ENCODE data around the gene BANP. TPM values are rescaled to one million over a fixed set of nuclear protein-coding genes. Genes with fewer than 3 reads are reported as not detected.

Gene BANP
- total RNA-seq, 2 experiments from 2014 or later = 25.6 to 27.0 TPM

- Mint-ChIP-seq H3K9me3 (no peaks in the 10 kb centered on the region), H3K4me3 (no peak overlapping the region), H3K27me3 (no peaks in the 10 kb centered on the region), H3K36me3 (peaks cover 1% of the 10 kb centered on the region), H3K27ac (no peak overlapping the region), H3K4me1 (no peaks in the 10 kb centered on the region)
- no peak for DNase-seq
These were observed 113.0 kb downstream of the BANP start for GRCh38 chr16:88064011-88064888.

DNA sequence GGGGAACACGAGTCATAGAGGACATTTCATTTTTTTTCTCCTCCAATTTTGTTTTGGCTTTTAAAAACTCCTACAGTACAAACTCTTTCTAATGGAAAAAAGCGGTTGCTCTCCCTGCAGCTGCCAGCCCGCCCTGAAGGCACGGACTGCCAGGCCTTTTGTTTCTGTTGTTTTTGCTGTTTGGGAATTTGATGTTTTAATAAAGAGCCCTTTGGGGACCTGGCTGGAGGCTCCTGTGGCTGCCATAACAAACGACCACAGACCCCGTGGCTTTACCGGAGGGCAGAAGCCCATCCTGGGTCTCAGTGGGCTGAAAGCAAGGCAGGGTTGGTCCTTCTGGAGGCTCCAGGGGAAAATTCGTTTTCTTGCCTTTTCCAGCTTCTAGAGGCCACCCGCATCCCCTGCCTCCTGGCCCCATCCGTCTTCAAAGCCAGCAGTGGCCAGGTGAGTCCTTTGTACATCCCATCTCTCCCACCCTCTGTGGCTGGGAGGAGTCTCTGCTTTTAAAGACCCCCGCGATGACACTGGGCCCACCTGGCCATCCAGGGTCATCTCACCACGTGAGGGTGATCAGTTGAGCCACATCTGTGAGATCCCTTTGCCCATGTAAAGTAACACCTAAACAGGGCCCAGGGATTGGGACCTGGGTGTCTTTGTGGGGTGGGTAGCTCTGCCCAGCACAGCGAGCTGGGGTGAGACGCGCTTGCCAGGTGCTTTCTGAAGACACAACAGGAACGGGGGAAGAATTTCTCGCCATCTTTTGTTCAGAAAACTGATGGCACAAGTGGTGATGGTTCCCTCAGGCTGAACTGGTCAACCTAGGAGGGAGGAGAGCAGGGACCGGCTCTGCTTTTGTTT lies 113.9 kb downstream of the BANP start:
- no peak overlapping the region for H3K4me3 Mint-ChIP-seq
- no peak overlapping the region for H3K27ac Mint-ChIP-seq
- peaks cover 7% of the 10 kb centered on the region for H3K36me3 Mint-ChIP-seq
- H3K9me3 Mint-ChIP-seq = no peaks in the 10 kb centered on the region
- no peaks in the 10 kb centered on the region for H3K4me1 Mint-ChIP-seq
- no peaks in the 10 kb centered on the region for H3K27me3 Mint-ChIP-seq
- no peak for DNase-seq

DNA sequence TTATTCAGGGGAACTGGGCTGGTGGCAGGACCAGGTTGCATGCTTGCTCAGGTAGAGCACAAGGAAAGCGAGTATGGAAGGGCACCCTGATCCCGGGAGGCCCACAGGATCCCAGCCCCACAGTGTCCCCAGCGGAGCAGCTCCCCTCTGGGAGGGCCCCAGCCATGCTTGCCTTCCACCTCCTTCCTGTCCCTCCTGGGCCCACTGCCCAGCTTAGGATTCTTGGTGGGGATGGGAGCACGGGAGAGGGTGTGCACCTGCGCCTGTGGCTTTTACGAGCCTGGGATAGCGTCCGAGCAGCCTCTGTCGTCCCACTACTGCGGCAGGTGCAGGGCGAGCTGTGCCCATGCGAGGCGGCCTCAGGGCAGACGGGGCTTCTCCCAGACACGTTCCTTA lies 114.5 kb downstream of the BANP start:
- no peaks in the 10 kb centered on the region for H3K9me3 Mint-ChIP-seq
- peaks cover 7% of the 10 kb centered on the region for H3K36me3 Mint-ChIP-seq
- no peaks in the 10 kb centered on the region for H3K27me3 Mint-ChIP-seq
- no peak overlapping the region for H3K27ac Mint-ChIP-seq
- no peak overlapping the region for H3K4me3 Mint-ChIP-seq
- no peaks in the 10 kb centered on the region for H3K4me1 Mint-ChIP-seq
- DNase-seq = no peak

- peaks cover 7% of the 10 kb centered on the region for H3K36me3 Mint-ChIP-seq
- no peak for DNase-seq
- H3K27me3 Mint-ChIP-seq = no peaks in the 10 kb centered on the region
- no peak overlapping the region for H3K27ac Mint-ChIP-seq
- H3K4me1 Mint-ChIP-seq = no peaks in the 10 kb centered on the region
- H3K9me3 Mint-ChIP-seq = no peaks in the 10 kb centered on the region
- H3K4me3 Mint-ChIP-seq = no peak overlapping the region
These were observed 115.0 kb downstream of the BANP start for GRCh38 chr16:88066234-88066633.

- DNase-seq = no peak
- Mint-ChIP-seq H3K27ac (no peak overlapping the region), H3K4me1 (no peaks in the 10 kb centered on the region), H3K27me3 (no peaks in the 10 kb centered on the region), H3K4me3 (no peak overlapping the region), H3K9me3 (no peaks in the 10 kb centered on the region), H3K36me3 (peaks cover 7% of the 10 kb centered on the region)
These were observed 115.7 kb downstream of the BANP start for GRCh38 chr16:88066680-88067529.

DNA sequence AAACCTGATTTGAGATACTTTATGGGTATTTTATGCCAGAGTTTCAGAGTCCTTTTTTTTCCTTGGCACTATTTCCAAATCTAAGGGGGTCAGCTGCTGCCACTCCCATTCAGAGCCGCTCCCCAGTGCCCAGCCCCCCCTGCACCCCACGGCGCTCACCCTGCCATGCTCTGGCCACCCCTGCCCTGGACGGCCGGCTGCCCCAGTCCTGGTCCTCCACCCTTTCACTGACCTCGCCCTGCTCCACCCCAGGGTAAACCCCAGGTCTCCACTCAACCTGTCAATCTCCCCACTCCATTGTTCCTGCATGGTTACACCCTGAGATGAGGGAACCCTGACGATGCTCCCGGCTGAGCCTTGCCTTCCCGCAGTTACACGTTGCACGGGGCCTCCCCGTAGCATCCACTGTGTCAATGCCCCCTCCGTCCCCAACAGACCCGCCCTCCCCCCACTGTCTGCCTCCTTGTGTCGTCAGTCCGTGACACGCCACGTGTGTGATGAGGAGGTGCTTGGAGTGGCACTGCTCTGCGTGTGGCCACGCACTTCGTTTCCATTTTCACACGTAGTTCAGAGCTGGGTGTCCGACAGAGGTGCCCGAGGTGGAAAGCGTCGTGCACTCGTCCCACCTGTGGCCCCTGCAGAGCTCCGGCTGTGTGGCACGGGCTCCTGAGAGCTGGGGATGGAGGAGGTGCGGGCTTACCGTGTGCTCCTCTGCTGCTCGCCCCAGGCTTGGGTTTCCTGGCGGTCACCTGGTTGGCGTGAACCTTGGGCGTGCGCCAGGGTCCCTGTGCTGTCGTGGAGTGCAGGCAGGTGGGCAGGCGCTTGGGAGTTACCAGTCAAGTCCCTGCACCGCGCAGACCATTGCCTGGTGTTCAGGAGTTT lies 116.5 kb downstream of the BANP start:
- Mint-ChIP-seq H3K27me3 (no peaks in the 10 kb centered on the region), H3K27ac (no peak overlapping the region), H3K36me3 (peaks cover 7% of the 10 kb centered on the region), H3K4me3 (no peak overlapping the region), H3K9me3 (no peaks in the 10 kb centered on the region), H3K4me1 (no peaks in the 10 kb centered on the region)
- DNase-seq = no peak

GRCh38 chr16:88068476-88069396 lies 117.5 kb downstream of the BANP start:
- H3K36me3 Mint-ChIP-seq = peaks cover 7% of the 10 kb centered on the region
- no peak overlapping the region for H3K27ac Mint-ChIP-seq
- DNase-seq = no peak
- H3K9me3 Mint-ChIP-seq = no peaks in the 10 kb centered on the region
- no peak overlapping the region for H3K4me3 Mint-ChIP-seq
- no peaks in the 10 kb centered on the region for H3K27me3 Mint-ChIP-seq
- H3K4me1 Mint-ChIP-seq = no peaks in the 10 kb centered on the region

- Mint-ChIP-seq H3K27ac (peak overlapping the region; percentile 18), H3K36me3 (peaks cover 7% of the 10 kb centered on the region), H3K27me3 (no peaks in the 10 kb centered on the region), H3K9me3 (no peaks in the 10 kb centered on the region), H3K4me1 (no peaks in the 10 kb centered on the region), H3K4me3 (no peak overlapping the region)
- no peak for DNase-seq
These were observed 118.3 kb downstream of the BANP start for GRCh38 chr16:88069397-88070168.

- H3K4me1 Mint-ChIP-seq = no peaks in the 10 kb centered on the region
- no peak overlapping the region for H3K4me3 Mint-ChIP-seq
- no peaks in the 10 kb centered on the region for H3K9me3 Mint-ChIP-seq
- H3K27ac Mint-ChIP-seq = no peak overlapping the region
- no peak for DNase-seq
- H3K27me3 Mint-ChIP-seq = no peaks in the 10 kb centered on the region
- H3K36me3 Mint-ChIP-seq = peaks cover 7% of the 10 kb centered on the region
These were observed 119.1 kb downstream of the BANP start for GRCh38 chr16:88070341-88070740.

- H3K4me1 Mint-ChIP-seq = no peaks in the 10 kb centered on the region
- no peak for DNase-seq
- no peaks in the 10 kb centered on the region for H3K9me3 Mint-ChIP-seq
- H3K27me3 Mint-ChIP-seq = no peaks in the 10 kb centered on the region
- H3K4me3 Mint-ChIP-seq = no peak overlapping the region
- H3K27ac Mint-ChIP-seq = no peak overlapping the region
- H3K36me3 Mint-ChIP-seq = peaks cover 7% of the 10 kb centered on the region
These were observed 119.9 kb downstream of the BANP start for GRCh38 chr16:88070989-88071625.

GRCh38 chr16:88071908-88072307 lies 120.7 kb downstream of the BANP start:
- Mint-ChIP-seq H3K36me3 (peaks cover 10% of the 10 kb centered on the region), H3K9me3 (no peaks in the 10 kb centered on the region), H3K4me3 (no peak overlapping the region), H3K27ac (no peak overlapping the region), H3K27me3 (no peaks in the 10 kb centered on the region), H3K4me1 (no peaks in the 10 kb centered on the region)
- DNase-seq = no peak

DNA sequence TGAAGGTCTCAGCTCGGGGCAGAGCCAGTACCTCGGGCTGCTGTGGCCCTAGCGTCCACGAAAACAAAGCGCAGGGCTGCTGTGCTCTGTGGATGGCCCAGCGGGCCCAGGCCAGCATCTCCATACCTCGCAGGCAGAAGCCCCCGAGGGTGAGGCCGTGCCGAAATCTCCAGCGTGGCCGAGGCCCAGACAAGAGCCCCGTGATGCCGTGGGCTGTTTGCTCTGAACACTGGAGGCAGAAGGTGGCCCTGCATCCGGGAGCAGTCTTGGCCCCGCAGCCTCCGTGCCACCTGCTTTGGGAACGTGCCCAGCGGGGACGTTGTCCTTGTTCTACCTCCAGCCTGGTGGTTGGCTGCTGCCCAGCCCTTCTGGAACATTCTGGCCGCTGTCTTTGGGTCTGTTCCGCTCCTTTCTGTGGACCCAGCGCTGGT lies 121.4 kb downstream of the BANP start:
- no peaks in the 10 kb centered on the region for H3K27me3 Mint-ChIP-seq
- H3K4me1 Mint-ChIP-seq = no peaks in the 10 kb centered on the region
- no peak for DNase-seq
- H3K4me3 Mint-ChIP-seq = no peak overlapping the region
- H3K27ac Mint-ChIP-seq = no peak overlapping the region
- no peaks in the 10 kb centered on the region for H3K9me3 Mint-ChIP-seq
- peaks cover 10% of the 10 kb centered on the region for H3K36me3 Mint-ChIP-seq

Data from activated naive CD8-positive, alpha-beta T cell treated with anti-CD3 and anti-CD28 coated beads for 36 hours (primary cell).